Stimulated activated CD4-positive, alpha-beta T cell treated with anti-CD3 and anti-CD28 coated beads, TNF-alpha, amount 100 ng/mL, for 1 hour (primary cell): ENCODE results near the gene KCNMA1.

Source experiments
- DNase-seq, 3 donors: peaks; one replicate each; pipeline ENCODE4 v3.0.0-alpha.2; 2020; ENCODE audit warnings: low read depth in 3 of 3, low spot score in 1 of 3

KCNMA1 gene

DNA sequence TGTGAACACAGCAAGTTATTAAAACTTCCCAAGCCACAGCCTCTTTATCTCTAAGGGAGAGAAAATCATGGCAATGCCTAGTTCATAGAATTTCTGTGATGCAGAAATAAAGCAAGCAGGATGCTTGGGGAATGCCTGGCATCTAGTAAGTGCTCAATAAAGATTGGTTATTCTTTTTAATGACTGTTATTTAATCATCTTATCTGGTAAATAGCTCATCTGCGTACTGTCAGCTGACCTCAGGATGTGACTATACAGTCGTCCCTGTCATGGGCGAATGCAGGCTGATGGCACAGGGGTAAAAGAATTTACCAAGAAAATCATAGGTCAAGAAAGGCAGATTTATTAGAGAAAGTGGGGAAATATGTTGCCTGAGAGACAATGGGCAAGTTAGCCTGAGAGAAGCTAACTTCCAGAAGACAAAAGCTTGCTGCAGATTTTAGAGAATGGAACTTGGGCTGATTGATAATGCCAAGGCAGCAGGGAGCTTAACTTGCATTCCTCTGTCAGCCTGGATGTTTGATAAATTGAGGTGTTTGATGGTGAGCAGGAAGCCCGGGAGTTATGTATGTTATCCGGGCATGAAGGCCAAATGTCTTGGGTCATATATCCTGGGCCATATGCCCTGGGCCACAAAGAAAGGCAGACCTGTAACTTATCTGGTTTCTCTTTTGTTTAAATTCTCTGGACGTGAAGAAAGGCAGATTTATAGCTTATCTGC lies 126.0 kb downstream of the KCNMA1 start:
- DNase-seq = no peak

GRCh38 chr10:77510695-77511094 lies 126.9 kb downstream of the KCNMA1 start:
- DNase-seq = no peak

GRCh38 chr10:77510294-77510693 lies 127.3 kb downstream of the KCNMA1 start:
- no peak for DNase-seq

- DNase-seq = no peak
Observed at GRCh38 chr10:77509391-77509790, 128.2 kb downstream of the KCNMA1 start.

DNA sequence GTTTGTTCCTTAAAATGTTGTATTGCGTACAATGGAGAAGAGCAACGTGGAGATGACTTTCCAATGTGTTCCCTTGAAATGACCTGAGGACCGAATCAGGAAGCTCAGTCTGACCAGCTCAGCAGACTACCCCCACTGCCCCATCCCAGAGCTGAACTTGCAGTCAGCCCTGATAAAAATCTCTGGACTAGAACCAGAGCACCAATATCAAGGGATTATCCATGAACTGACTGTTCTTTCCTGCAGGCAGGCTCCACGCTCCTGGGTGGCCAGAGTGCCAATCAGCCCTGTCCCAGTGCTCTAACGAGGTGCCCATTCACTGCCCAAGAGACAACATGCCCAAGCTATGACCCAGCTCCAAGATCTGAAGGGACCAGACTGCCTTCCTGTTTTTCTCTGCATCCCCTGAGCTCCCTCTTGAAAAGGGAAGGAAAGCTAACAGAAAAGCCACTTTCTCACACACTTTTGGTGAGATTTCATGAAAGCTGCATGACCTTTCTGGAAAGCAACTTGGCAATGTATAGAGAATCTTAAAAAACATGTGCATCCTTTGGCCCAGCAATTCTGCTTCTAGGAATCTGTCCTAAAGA lies 130.2 kb downstream of the KCNMA1 start:
- DNase-seq = no peak

GRCh38 chr10:77506517-77507200 lies 130.9 kb downstream of the KCNMA1 start:
- DNase-seq = no peak

GRCh38 chr10:77505431-77506334 lies 131.9 kb downstream of the KCNMA1 start:
- no peak for DNase-seq

DNA sequence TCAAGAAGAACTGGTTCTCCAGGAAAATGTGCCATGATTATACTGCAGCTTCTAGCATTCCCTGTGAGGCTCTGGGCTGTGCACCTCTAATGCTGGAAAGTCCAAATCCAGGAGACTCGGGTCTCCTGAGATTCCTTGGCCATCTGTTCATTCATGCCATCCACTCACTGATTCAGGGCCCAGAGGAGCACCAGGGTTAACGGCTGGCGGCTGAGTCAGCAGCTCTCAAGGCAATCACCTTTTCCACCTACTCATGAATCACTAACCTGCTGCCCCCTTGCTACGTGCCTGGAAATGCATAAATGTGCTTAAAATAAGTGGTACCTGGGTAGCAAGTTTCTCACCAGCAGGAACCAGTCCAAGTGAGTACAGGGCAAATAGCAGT lies 132.7 kb downstream of the KCNMA1 start:
- no peak for DNase-seq

DNA sequence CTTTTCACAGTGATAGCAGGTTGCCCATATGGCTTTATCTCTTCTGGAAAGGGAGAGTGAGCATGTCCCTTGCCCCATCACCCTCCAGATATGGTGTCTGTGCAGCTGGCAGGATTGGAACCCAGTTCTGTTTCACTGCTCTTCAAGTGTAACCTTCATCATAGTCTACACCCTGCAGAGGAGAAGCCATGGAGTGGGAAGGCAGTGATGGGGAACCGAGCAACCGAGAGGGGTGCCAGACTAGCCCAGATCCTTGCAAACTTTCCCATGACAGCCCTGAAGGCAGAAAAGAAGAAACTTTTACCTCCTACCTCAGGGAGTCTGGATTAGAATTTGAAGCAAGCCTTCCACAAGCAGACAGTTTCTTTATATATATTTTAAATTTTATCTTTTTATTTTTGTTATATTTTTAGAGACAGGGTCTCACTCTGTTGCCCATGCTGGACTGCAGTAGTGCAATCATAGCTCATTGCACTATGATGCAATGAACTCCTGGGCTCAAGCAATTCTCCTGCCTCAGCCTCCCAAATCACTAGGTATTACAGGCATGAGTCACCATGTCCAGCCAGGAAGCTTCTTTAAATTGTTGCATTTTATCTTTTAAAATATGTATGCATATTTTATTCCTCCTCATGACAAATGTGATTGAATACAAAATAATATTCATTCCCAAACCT lies 133.3 kb downstream of the KCNMA1 start:
- no peak for DNase-seq

GRCh38 chr10:77501846-77502261 lies 135.8 kb downstream of the KCNMA1 start:
- no peak for DNase-seq

DNA sequence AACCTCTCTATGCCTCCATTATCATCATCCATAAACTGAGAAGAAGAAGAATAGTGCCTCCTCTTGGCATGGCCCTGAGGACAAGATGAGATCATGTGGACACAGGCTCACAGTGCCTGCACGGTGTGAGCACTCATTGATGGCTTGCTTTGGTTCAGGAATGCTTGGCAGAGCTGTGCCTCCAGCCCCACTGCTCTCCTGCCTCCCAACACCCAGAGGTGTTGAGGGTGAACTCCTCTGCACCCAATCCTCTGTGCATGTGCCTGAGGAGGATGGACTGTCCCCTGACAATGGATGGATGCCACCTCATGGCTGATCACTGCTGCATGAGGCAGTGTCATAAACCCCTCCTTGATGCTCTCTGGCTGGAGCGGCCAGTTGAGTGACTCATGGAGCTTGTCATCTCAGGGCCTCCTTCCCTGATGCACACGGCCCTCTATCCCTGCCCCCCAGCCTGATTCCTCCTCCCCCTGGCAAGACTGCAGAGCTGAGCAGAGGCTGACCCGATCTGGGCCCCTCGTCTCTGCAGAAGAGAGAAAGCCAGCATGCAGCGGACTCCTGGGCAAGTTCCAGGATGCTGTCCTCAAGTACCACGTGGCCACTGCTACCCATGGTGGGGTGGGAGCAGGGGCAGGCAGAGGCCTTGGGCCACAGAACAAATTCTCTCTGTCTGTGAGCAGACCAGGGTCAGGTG lies 136.3 kb downstream of the KCNMA1 start:
- no peak for DNase-seq

DNA sequence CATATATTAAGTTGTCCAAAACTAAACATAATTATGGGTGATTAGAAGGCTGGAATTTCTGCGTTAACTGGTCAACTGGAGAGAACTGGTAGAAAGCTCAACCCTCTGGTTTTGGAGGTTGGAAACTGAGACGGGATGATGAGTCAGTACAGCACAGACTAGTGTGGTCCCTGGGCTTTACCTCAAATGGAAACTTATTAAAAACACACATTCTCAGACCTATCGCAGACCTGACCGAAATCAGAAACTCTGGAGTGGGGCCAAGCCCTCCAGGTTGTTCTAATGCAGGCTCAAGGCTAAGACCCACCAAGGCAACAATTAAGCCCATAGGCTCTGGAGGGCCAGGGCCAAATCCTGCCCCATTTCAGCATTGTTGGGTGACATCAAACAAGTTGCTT lies 136.9 kb downstream of the KCNMA1 start:
- no peak for DNase-seq

- no peak for DNase-seq
Observed at GRCh38 chr10:77498829-77499228, 138.8 kb downstream of the KCNMA1 start.

DNA sequence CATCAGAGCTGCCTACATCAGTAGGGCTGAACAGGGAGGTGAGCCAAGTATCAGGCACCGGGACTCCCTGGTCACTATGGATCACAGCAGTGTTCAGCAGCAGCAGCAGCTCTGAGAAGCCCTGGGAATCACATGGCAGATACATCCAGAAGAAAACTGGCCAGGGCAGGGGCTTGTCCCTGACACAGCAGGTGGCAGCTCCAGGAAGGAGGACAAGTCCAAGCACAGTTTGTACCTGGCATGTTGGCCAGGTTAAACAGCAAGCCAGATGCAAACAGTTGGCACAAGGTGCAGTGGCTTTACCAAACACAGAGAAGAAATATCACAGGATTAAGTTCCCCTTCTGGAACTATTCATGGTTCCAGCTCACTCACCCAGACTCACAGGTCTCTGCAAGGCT lies 139.4 kb downstream of the KCNMA1 start:
- no peak for DNase-seq

- DNase-seq = no peak
Observed at GRCh38 chr10:77497748-77498147, 139.9 kb downstream of the KCNMA1 start.

GRCh38 chr10:77496941-77497420 lies 140.6 kb downstream of the KCNMA1 start:
- no peak for DNase-seq

GRCh38 chr10:77494756-77495541 lies 142.7 kb downstream of the KCNMA1 start:
- DNase-seq = no peak

- no peak for DNase-seq
Observed at GRCh38 chr10:77494327-77494726, 143.3 kb downstream of the KCNMA1 start.

GRCh38 chr10:77493851-77494261 lies 143.8 kb downstream of the KCNMA1 start:
- DNase-seq = no peak
